Lung (tissue), 12 donors: ENCODE data around the gene VWCE. TPM values are rescaled to one million over a fixed set of nuclear protein-coding genes. Genes with fewer than 3 reads are reported as not detected.

Experiments used
- ATAC-seq: fragments of 200-7000 bp; cut with Tn5 transposase; one replicate; pipeline ENCODE4 v1.9.1; 2020; ENCODE audit warnings: moderate number of reproducible peaks; ENCODE audit not compliant: insufficient read depth, low FRiP score
- DNase-seq, 3 donors: peaks; one replicate each; pipeline ENCODE4 v3.0.0-alpha.2; 2013 to 2017
- H3K27ac ChIP-seq, 2 donors: one replicate each; pipeline ENCODE4 v1.5.1; 2013; ENCODE audit warnings: mild to moderate bottlenecking in 2 of 2, moderate library complexity in 2 of 2, control low read depth in 1 of 2, inconsistent platforms in 1 of 2, low read depth in 1 of 2, low read length in 1 of 2
- H3K27me3 ChIP-seq, 3 donors: one replicate each; pipeline ENCODE4 v1.5.1; 2013; ENCODE audit warnings: low read length in 2 of 3; ENCODE audit not compliant: control insufficient read depth in 3 of 3, insufficient read depth in 3 of 3
- H3K36me3 ChIP-seq, 4 donors: one replicate each; pipeline ENCODE4 v1.5.1; 2013; ENCODE audit warnings: low read length in 4 of 4, mild to moderate bottlenecking in 1 of 4, moderate library complexity in 1 of 4; ENCODE audit not compliant: control insufficient read depth in 4 of 4, insufficient read depth in 4 of 4
- H3K4me1 ChIP-seq, 5 donors: one replicate each; pipeline ENCODE4 v1.5.1; 2013; ENCODE audit warnings: low read length in 5 of 5, mild to moderate bottlenecking in 2 of 5, moderate library complexity in 1 of 5; ENCODE audit not compliant: control insufficient read depth in 5 of 5, insufficient read depth in 5 of 5
- H3K4me3 ChIP-seq: one replicate; pipeline ENCODE4 v1.5.1; 2013; ENCODE audit warnings: mild to moderate bottlenecking, control low read depth, moderate library complexity
- H3K9ac ChIP-seq, 2 donors: one replicate each; pipeline ENCODE4 v1.5.1; 2013; ENCODE audit warnings: low read length in 2 of 2, control low read depth in 1 of 2; ENCODE audit not compliant: insufficient read depth in 1 of 2
- H3K9me3 ChIP-seq, 4 donors: one replicate each; pipeline ENCODE4 v1.5.1; 2013; ENCODE audit warnings: low read length in 3 of 4, mild to moderate bottlenecking in 1 of 4, moderate library complexity in 1 of 4; ENCODE audit not compliant: control insufficient read depth in 4 of 4, insufficient read depth in 3 of 4
- CTCF ChIP-seq: IDR thresholded peaks from 2 replicates; pipeline ENCODE4 v1.5.1; 2012; ENCODE audit warnings: mild to moderate bottlenecking; ENCODE audit errors: control extremely low read depth, extremely low read depth
- WGBS, 2 donors: extraction: QIAGEN DNeasy Blood & Tissue Kit; methylation state at CpG; one replicate each; pipeline ENCODE4 v1.1.7; 2013; 5-methylcytosine and 5-hydroxymethylcytosine counted together
- polyA plus RNA-seq, 2 donors: library from polyadenylated mRNA; stranded (reverse); fragments of 200-250 nt; gene quantifications; one replicate each; pipeline ENCODE4 v1.2.1, GENCODE V29; 2013
- total RNA-seq, 2 donors: library from RNA; depleted of rRNA in 1 of 2; stranded (reverse); fragments of >200 nt in 1 of 2; gene quantifications; one replicate each; pipeline ENCODE4 v1.2.1, GENCODE V29; 2014 to 2021
- donor health status: control.
- donor health status: control.
- donor health status: Bipolar disorder and iron deficiency.
- donor health status: healthy.
- donor health status: DM: yes; HTN: yes; CAD: no.

Gene VWCE
- total and polyA plus RNA-seq, 4 donors = 0.13 to 1.2 (median 0.60) TPM

- H3K27me3 ChIP-seq = no peaks in the 10 kb centered on the region
Measured at GRCh38 chr11:61335355-61335710, 40.2 kb upstream of the VWCE start.

GRCh38 chr11:61334434-61335354 lies 39.6 kb upstream of the VWCE start:
- ATAC-seq (no peak), DNase-seq (no peak)
- no peaks in the 10 kb centered on the region for H3K27me3 ChIP-seq
- no peak overlapping the region for H3K27ac ChIP-seq
- H3K4me3 ChIP-seq = no peak overlapping the region
- peaks cover 0 to 7% (median 2%) of the 10 kb centered on the region in 4 donors for H3K36me3 ChIP-seq
- H3K9ac ChIP-seq = peak overlapping the region in 1 of 2 donors; percentile 99
- WGBS, 2 donors = 89 to 91% methylated on average over 16 of the region's 16 CpGs
- TF ChIP-seq CTCF = no peak
- peaks cover 7 to 30% (median 10%) of the 10 kb centered on the region in 5 donors for H3K4me1 ChIP-seq
- no peaks in the 10 kb centered on the region for H3K9me3 ChIP-seq

More at GRCh38 chr11:61335355-61335710, 40.2 kb upstream of the VWCE start:
- no peak for ATAC-seq
- peaks cover 0 to 7% (median 2%) of the 10 kb centered on the region in 4 donors for H3K36me3 ChIP-seq
- H3K27ac ChIP-seq = no peak overlapping the region
- 23 to 60% methylated on average over 1 of the region's 1 CpG for WGBS, 2 donors
- peaks cover 7 to 30% (median 10%) of the 10 kb centered on the region in 5 donors for H3K4me1 ChIP-seq
- no peaks in the 10 kb centered on the region for H3K9me3 ChIP-seq
- H3K9ac ChIP-seq = no peak overlapping the region
- no peak for DNase-seq
- no peak for TF ChIP-seq CTCF
- H3K4me3 ChIP-seq = no peak overlapping the region

- WGBS, 2 donors = 27 to 29% methylated on average over 19 of the region's 19 CpGs
- ATAC-seq (no peak), DNase-seq (no peak)
- Histone ChIP-seq H3K36me3 (peaks cover 4 to 7% (median 5%) of the 10 kb centered on the region in 4 donors), H3K4me3 (peak overlapping the region; percentile 82), H3K9me3 (no peaks in the 10 kb centered on the region), H3K27ac (peak overlapping the region; percentile 92 to 96), H3K27me3 (no peaks in the 10 kb centered on the region), H3K9ac (peak overlapping the region; percentile 72 to 99), H3K4me1 (peaks cover 7 to 30% (median 10%) of the 10 kb centered on the region in 5 donors)
- TF ChIP-seq CTCF = no peak
Measured at GRCh38 chr11:61333550-61334433, 38.7 kb upstream of the VWCE start.
